GM19351 (cell line): ENCODE results near the gene SH2D3C.
A peak's percentile ranks its signal among the peaks of the same experiment; 100 is the strongest.

Experiments
- ATAC-seq: cut with Tn5 transposase; IDR thresholded peaks from one replicate; pipeline ENCODE4 v1.9.1; 2021; ENCODE audit warnings: mild to moderate bottlenecking, moderate library complexity; ENCODE audit not compliant: unreplicated experiment

Gene SH2D3C

GRCh38 chr9:127744398-127745110 lies 33.9 kb downstream of the SH2D3C start:
- no peak for ATAC-seq

- ATAC-seq: no peak
Measured at GRCh38 chr9:127742435-127743088, 35.9 kb downstream of the SH2D3C start.

- no peak for ATAC-seq
Measured at GRCh38 chr9:127741831-127742434, 36.5 kb downstream of the SH2D3C start.

GRCh38 chr9:127739614-127740330 lies 38.7 kb downstream of the SH2D3C start:
- ATAC-seq: no peak

- ATAC-seq: no peak
Measured at GRCh38 chr9:127738666-127739065, 39.8 kb downstream of the SH2D3C start.

- peak; percentile 6 for ATAC-seq
Measured at GRCh38 chr9:127735530-127736185, 42.8 kb downstream of the SH2D3C start.

- ATAC-seq: peak; percentile 92
Measured at GRCh38 chr9:127734747-127735529, 43.5 kb downstream of the SH2D3C start, which contains the start of gene TOR2A. Gene TOR2A (minus strand): TSS chr9:127735294. CDS start chr9:127735270, 24 bp downstream.

GRCh38 chr9:127734247-127734746 lies 44.2 kb downstream of the SH2D3C start:
- ATAC-seq: no peak

- ATAC-seq: no peak
Measured at GRCh38 chr9:127733614-127734013, 44.9 kb downstream of the SH2D3C start.

- ATAC-seq: no peak
Measured at GRCh38 chr9:127732444-127732843, 46.0 kb downstream of the SH2D3C start.

- ATAC-seq: no peak
Measured at GRCh38 chr9:127731938-127732337, 46.5 kb downstream of the SH2D3C start.

- ATAC-seq: no peak
Measured at GRCh38 chr9:127730799-127731410, 47.6 kb downstream of the SH2D3C start.

GRCh38 chr9:127730262-127730661 lies 48.2 kb downstream of the SH2D3C start:
- ATAC-seq: no peak

- ATAC-seq: no peak
Measured at GRCh38 chr9:127729522-127730256, 48.8 kb downstream of the SH2D3C start.

- ATAC-seq: no peak
Measured at GRCh38 chr9:127728808-127729207, 49.7 kb downstream of the SH2D3C start.

- no peak for ATAC-seq
Measured at GRCh38 chr9:127726871-127727270, 51.6 kb downstream of the SH2D3C start.

- ATAC-seq: no peak
Measured at GRCh38 chr9:127724012-127724411, 54.5 kb downstream of the SH2D3C start.

GRCh38 chr9:127723444-127723843 lies 55.0 kb downstream of the SH2D3C start:
- ATAC-seq: no peak

- no peak for ATAC-seq
Measured at GRCh38 chr9:127723013-127723412, 55.5 kb downstream of the SH2D3C start.
